HL-60 (cell line): Measurements from ENCODE around the gene PSMA5.

ENCODE experiments used
- CTCF ChIP-seq: IDR thresholded peaks from one replicate; pipeline ENCODE4 v1.5.1; 2011; ENCODE audit warnings: low read length, control low read depth, inconsistent platforms; ENCODE audit not compliant: insufficient read depth
- POLR2AphosphoS5 ChIP-seq: IDR thresholded peaks from 2 replicates; pipeline ENCODE4 v1.6.1; 2012; ENCODE audit warnings: low read depth
- REST ChIP-seq: IDR thresholded peaks from 2 replicates; pipeline ENCODE4 v1.6.1; 2012; ENCODE audit warnings: low read depth; ENCODE audit not compliant: insufficient replicate concordance
- SPI1 ChIP-seq: IDR thresholded peaks from 2 replicates; pipeline ENCODE4 v1.6.1; 2012; ENCODE audit warnings: low read depth, mild to moderate bottlenecking, borderline replicate concordance

GRCh38 chr1:109379907-109380306 is 46.3 kb downstream of the PSMA5 start:
- TF ChIP-seq CTCF (no peak), POLR2AphosphoS5 (no peak), REST (no peak), SPI1 (no peak)
